ENCODE measurements around the gene ZNF579. TPM values are rescaled to one million over a fixed set of nuclear protein-coding genes. Genes with fewer than 3 reads are reported as not detected.

Gene ZNF579
- total RNA-seq, 4 donors from 2014 or later: 2.0 to 5.6 (median 2.9) TPM

GRCh38 chr19:55528030-55528803 is 52.4 kb downstream of the ZNF579 start:
- 37 to 50% methylated on average over 2 to 15 of the region's 15 CpGs for WGBS, 2 donors (ENCODE audit: low coverage in 1 of 2)
- DNase-seq: no peak
- no peaks in the 10 kb centered on the region for H3K9me3 ChIP-seq
- intact Hi-C loops (cut with DNase I; ENCODE audit: low total_unique reads) (no loop called here), in situ Hi-C loops (cut with MboI; ENCODE audit: low pct_ligation_motif_present in 1 of 4, low pct_unique_long_range_greater_than_20kb in 1 of 4, low sequenced_read_pairs in 3 of 4) (no loop called here)
- TF ChIP-seq CTCF (IDR thresholded peaks at IDR 0.05) (no peak), POLR2A (IDR thresholded peaks at IDR 0.05) (no peak), POLR2AphosphoS5 (IDR thresholded peaks at IDR 0.05) (no peak), EP300 (IDR thresholded peaks at IDR 0.05; ENCODE audit: low read depth) (no peak)
- peaks cover 5 to 11% (median 10%) of the 10 kb centered on the region in 4 donors for H3K4me1 ChIP-seq
- H3K27me3 ChIP-seq: peaks cover 4% of the 10 kb centered on the region
- no peak overlapping the region for H3K4me3 ChIP-seq
- H3K36me3 ChIP-seq: no peaks in the 10 kb centered on the region
- H3K27ac ChIP-seq: no peak overlapping the region

GRCh38 chr19:55527197-55528029 is 53.2 kb downstream of the ZNF579 start:
- in situ Hi-C loops (cut with MboI; ENCODE audit: low pct_ligation_motif_present in 1 of 4, low pct_unique_long_range_greater_than_20kb in 1 of 4, low sequenced_read_pairs in 3 of 4) (no loop called here), intact Hi-C loops (cut with DNase I; ENCODE audit: low total_unique reads) (no loop called here)
- WGBS, 2 donors (ENCODE audit: low coverage in 1 of 2): 69 to 79% methylated on average over 16 to 22 of the region's 22 CpGs

More at GRCh38 chr19:55527197-55528029, 53.2 kb downstream of the ZNF579 start:
- Histone ChIP-seq H3K36me3 (no peaks in the 10 kb centered on the region), H3K27me3 (peaks cover 4% of the 10 kb centered on the region), H3K27ac (no peak overlapping the region), H3K4me1 (peaks cover 5 to 11% (median 10%) of the 10 kb centered on the region in 4 donors), H3K4me3 (no peak overlapping the region), H3K9me3 (no peaks in the 10 kb centered on the region)
- DNase-seq: no peak
- TF ChIP-seq CTCF (IDR thresholded peaks at IDR 0.05) (no peak), POLR2A (IDR thresholded peaks at IDR 0.05) (no peak), EP300 (IDR thresholded peaks at IDR 0.05; ENCODE audit: low read depth) (no peak), POLR2AphosphoS5 (IDR thresholded peaks at IDR 0.05) (no peak)

Other genes starting within 250 kb of the ZNF579 start
- 10 to 100 TPM; 27.8 to 80.8 (median 31.3) TPM for gene KMT5C, start 241.0 kb downstream of the ZNF579 start, total RNA-seq
- gene COX6B2, start 226.1 kb downstream of the ZNF579 start, total RNA-seq: 10 to 100 TPM in 3 of 4 donors, 1 to 10 TPM in 1; 4.0 to 58.7 (median 21.0) TPM
- not detected for gene GARIN5B, start 217.6 kb downstream of the ZNF579 start, total RNA-seq
- under 1 TPM in 1 of 4 donors, not detected in 3; 0.48 TPM for gene IL11, start 210.4 kb downstream of the ZNF579 start, total RNA-seq
- not detected for gene TMEM190, start 204.0 kb downstream of the ZNF579 start, total RNA-seq
- gene TMEM238, start 196.6 kb downstream of the ZNF579 start, total RNA-seq: 100 to 1,000 TPM in 1 of 4 donors, 10 to 100 TPM in 3; 12.0 to 199 (median 42.5) TPM
- gene RPL28, start 194.9 kb downstream of the ZNF579 start, total RNA-seq: 100 to 1,000 TPM; 448 to 648 (median 605) TPM
- gene UBE2S, start 173.1 kb downstream of the ZNF579 start, total RNA-seq: 10 to 100 TPM; 12.4 to 40.8 (median 18.1) TPM
- gene SHISA7, start 137.5 kb downstream of the ZNF579 start, total RNA-seq: under 1 TPM in 1 of 4 donors, not detected in 3; 0.75 TPM
- gene ISOC2, start 119.2 kb downstream of the ZNF579 start, total RNA-seq: 100 to 1,000 TPM in 2 of 4 donors, 10 to 100 TPM in 2; 71.1 to 142 (median 97.6) TPM
- not detected for gene C19orf85, start 116.1 kb downstream of the ZNF579 start, total RNA-seq
- 1 to 10 TPM; 5.9 to 7.6 (median 6.4) TPM for gene ZNF628, start 104.2 kb downstream of the ZNF579 start, total RNA-seq
- 1 to 10 TPM in 2 of 4 donors, not detected in 2; 2.1 to 2.7 TPM for gene NAT14, start 95.7 kb downstream of the ZNF579 start, total RNA-seq
- gene SSC5D, start 92.4 kb downstream of the ZNF579 start, total RNA-seq: 10 to 100 TPM in 2 of 4 donors, 1 to 10 TPM in 2; 3.4 to 41.2 (median 11.1) TPM
- gene SBK2, start 43.7 kb downstream of the ZNF579 start, total RNA-seq: not detected
- gene SBK3, start 35.3 kb downstream of the ZNF579 start, total RNA-seq: not detected
- 100 to 1,000 TPM in 1 of 4 donors, 10 to 100 TPM in 1, 1 to 10 TPM in 2; 8.5 to 137 (median 18.3) TPM for gene FIZ1, start 18.7 kb upstream of the ZNF579 start, total RNA-seq
- 10 to 100 TPM; 17.7 to 51.1 (median 37.9) TPM for gene ZNF524, start 19.4 kb upstream of the ZNF579 start, total RNA-seq
- 10 to 100 TPM in 2 of 4 donors, 1 to 10 TPM in 2; 8.3 to 50.1 (median 13.4) TPM for gene ZNF865, start 24.8 kb upstream of the ZNF579 start, total RNA-seq
- gene ZNF784, start 43.7 kb upstream of the ZNF579 start, total RNA-seq: 10 to 100 TPM; 11.1 to 27.7 (median 14.5) TPM
- 100 to 1,000 TPM in 1 of 4 donors, 10 to 100 TPM in 3; 15.2 to 154 (median 25.7) TPM for gene ZNF580, start 60.2 kb upstream of the ZNF579 start, total RNA-seq
- 10 to 100 TPM in 2 of 4 donors, 1 to 10 TPM in 2; 4.1 to 19.7 (median 10.0) TPM for gene ZNF581, start 62.8 kb upstream of the ZNF579 start, total RNA-seq
- gene CCDC106, start 67.4 kb upstream of the ZNF579 start, total RNA-seq: 10 to 100 TPM in 2 of 4 donors, 1 to 10 TPM in 2; 3.7 to 15.1 (median 8.4) TPM
- gene U2AF2, start 74.2 kb upstream of the ZNF579 start, total RNA-seq: 100 to 1,000 TPM; 112 to 185 (median 130) TPM
- gene EPN1, start 94.4 kb upstream of the ZNF579 start, total RNA-seq: 100 to 1,000 TPM; 121 to 242 (median 185) TPM
- gene NLRP9, start 157.6 kb upstream of the ZNF579 start, total RNA-seq: not detected
- not detected for gene RFPL4A, start 178.2 kb upstream of the ZNF579 start, total RNA-seq
- not detected for gene RFPL4AL1, start 188.3 kb upstream of the ZNF579 start, total RNA-seq

Measured in transverse colon (tissue), 4 donors.